Hippocampal formation (tissue), 2 donors: Measurements from ENCODE around the gene ORC2.

Experiments used
- DNase-seq, 2 donors: peaks; one replicate each; lab custom pipeline; 2025; lab: John Stamatoyannopoulos, UW

The ORC2 gene

GRCh38 chr2:200860092-200860795 is 103.2 kb downstream of the ORC2 start:
- no peak for DNase-seq
